Ishikawa (cell line): Measurements from ENCODE around the gene HAUS7.

Source experiments
- CEBPB ChIP-seq: IDR thresholded peaks from 2 replicates; pipeline ENCODE4 v1.6.1; 2012
- CREB1 ChIP-seq: IDR thresholded peaks from 2 replicates; pipeline ENCODE4 v1.6.1; 2012; ENCODE audit warnings: low read depth
- EGR1 ChIP-seq: IDR thresholded peaks from 2 replicates; pipeline ENCODE4 v1.6.1; 2012
- EP300 ChIP-seq: IDR thresholded peaks from 2 replicates; pipeline ENCODE4 v1.6.1; 2012; ENCODE audit warnings: borderline replicate concordance
- FOXM1 ChIP-seq: IDR thresholded peaks from 2 replicates; pipeline ENCODE4 v1.6.1; 2012; ENCODE audit warnings: low read depth, borderline replicate concordance
- MAX ChIP-seq: IDR thresholded peaks from 2 replicates; pipeline ENCODE4 v1.6.1; 2012
- NFIC ChIP-seq: IDR thresholded peaks from 2 replicates; pipeline ENCODE4 v1.6.1; 2012
- RAD21 ChIP-seq: IDR thresholded peaks from 2 replicates; pipeline ENCODE4 v1.6.1; 2012; ENCODE audit warnings: low read depth
- REST ChIP-seq: IDR thresholded peaks from 2 replicates; pipeline ENCODE4 v1.6.1; 2012; ENCODE audit warnings: low read depth, mild to moderate bottlenecking
- TAF1 ChIP-seq: IDR thresholded peaks from 2 replicates; pipeline ENCODE4 v1.6.1; 2012; ENCODE audit warnings: low read depth, mild to moderate bottlenecking
- TCF12 ChIP-seq: IDR thresholded peaks from 2 replicates; pipeline ENCODE4 v1.6.1; 2012; ENCODE audit warnings: low read depth
- TEAD4 ChIP-seq: IDR thresholded peaks from 2 replicates; pipeline ENCODE4 v1.6.1; 2012
- USF1 ChIP-seq: IDR thresholded peaks from 2 replicates; pipeline ENCODE4 v1.6.1; 2012
- YY1 ChIP-seq: IDR thresholded peaks from 2 replicates; pipeline ENCODE4 v1.6.1; 2012; ENCODE audit warnings: low read depth
- ZBTB7A ChIP-seq: IDR thresholded peaks from 2 replicates; pipeline ENCODE4 v1.6.1; 2012; ENCODE audit warnings: low read depth

HAUS7 gene

DNA sequence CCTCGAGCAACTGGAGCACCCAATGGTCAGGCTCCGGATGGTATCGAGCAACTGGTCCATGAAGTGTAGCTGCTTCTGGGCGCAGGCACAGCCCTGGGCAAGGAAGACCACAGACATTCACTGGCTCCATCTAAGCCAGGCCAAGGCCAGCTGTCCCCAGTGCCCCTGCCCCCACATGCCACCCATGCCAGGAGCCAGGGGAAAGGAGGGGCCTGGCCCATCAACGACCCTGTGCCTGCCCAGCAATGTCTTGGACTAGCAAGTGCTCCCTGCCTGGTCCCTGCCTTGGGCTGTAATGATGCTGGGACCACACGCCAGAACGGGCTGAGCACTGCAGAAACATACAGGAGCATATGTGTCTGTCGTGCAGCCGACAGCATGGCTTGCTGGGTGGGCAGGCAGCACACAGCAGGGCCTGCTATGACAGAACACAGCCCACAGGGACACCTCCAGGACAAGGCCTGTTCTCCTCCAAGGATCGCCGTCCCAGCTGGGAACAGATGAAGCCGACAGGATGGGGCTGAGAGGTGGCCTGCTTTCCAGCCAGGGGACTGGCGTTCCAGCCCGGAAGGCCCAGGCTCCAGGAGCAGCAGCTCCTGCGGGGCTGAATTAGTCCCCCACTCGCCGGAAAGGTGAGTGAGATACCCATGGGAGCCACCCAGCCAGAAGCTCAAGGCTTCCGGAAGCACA is 13.1 kb downstream of the HAUS7 start:
- TF ChIP-seq RAD21 (no peak), EP300 (no peak), YY1 (no peak), TAF1 (no peak), EGR1 (no peak), NFIC (no peak), CREB1 (no peak), TEAD4 (no peak), MAX (no peak), REST (no peak), TCF12 (no peak), ZBTB7A (no peak), FOXM1 (no peak), CEBPB (no peak)

GRCh38 chrX:153456704-153457103 is 13.7 kb downstream of the HAUS7 start:
- TF ChIP-seq CEBPB (no peak), MAX (no peak), EP300 (no peak), REST (no peak), RAD21 (no peak), FOXM1 (no peak), ZBTB7A (no peak), YY1 (no peak), TCF12 (no peak), TAF1 (no peak), EGR1 (no peak), TEAD4 (no peak), CREB1 (no peak), USF1 (no peak), NFIC (no peak)

- TF ChIP-seq TAF1 (no peak), TCF12 (no peak), EGR1 (no peak), REST (no peak), CEBPB (no peak), NFIC (no peak), TEAD4 (no peak), ZBTB7A (no peak), YY1 (no peak), USF1 (no peak), FOXM1 (no peak), MAX (no peak), CREB1 (no peak), EP300 (no peak), RAD21 (no peak)
Observed at GRCh38 chrX:153456161-153456560, 14.2 kb downstream of the HAUS7 start.

- TF ChIP-seq EGR1 = no peak
- no peak for TF ChIP-seq ZBTB7A
- no peak for TF ChIP-seq MAX
- TF ChIP-seq TAF1 = no peak
- TF ChIP-seq USF1 = no peak
- no peak for TF ChIP-seq TEAD4
- no peak for TF ChIP-seq EP300
- TF ChIP-seq TCF12 = no peak
- no peak for TF ChIP-seq CREB1
- TF ChIP-seq YY1 = no peak
- TF ChIP-seq REST = no peak
- TF ChIP-seq RAD21 = no peak
- no peak for TF ChIP-seq NFIC
- TF ChIP-seq CEBPB = no peak
- TF ChIP-seq FOXM1 = no peak
Observed at GRCh38 chrX:153455571-153455970, 14.8 kb downstream of the HAUS7 start.
